Measurements from ENCODE around the gene MAP3K19. TPM values are rescaled to one million over a fixed set of nuclear protein-coding genes. Genes with fewer than 3 reads are reported as not detected.

The MAP3K19 gene
- total and polyA plus RNA-seq, 2 of the 8 experiments (the other 6 are each of a cell fraction or from before 2014, with no cell fraction given) = not detected

DNA sequence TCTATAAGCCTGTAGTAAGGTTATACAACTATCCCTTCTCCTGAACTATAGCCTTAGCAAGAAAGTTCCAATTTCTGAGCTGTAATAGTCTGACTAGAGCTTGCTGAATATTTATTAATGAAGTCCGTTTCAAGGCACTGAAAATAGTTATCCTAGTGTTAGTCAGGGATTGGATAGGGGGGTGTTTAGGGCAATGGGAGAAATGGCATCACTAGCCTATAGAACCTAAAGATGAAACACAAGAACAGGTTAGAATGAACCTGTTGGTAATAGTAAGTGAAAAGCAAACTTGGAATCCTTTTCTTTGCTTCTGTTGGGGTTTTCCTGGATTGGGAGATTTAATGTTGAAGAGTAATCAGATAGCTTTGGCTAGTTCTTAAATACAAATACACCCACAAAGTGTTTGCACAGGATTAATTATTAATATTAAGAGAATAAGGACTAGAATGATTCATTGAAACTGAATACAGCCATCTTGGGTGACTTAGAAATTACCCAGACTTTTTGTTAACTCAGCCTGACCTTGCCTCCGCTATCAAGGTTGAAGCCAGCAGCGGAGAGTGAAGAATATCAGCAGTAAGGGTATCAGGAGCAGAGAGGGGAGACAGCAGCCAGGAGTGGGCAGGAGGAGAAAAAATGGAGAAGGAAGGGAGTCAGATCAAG is 114.3 kb downstream of the MAP3K19 start:
- no peak for TF ChIP-seq PHF8 (conservative IDR thresholded peaks at IDR 0.05; ENCODE audit: low read depth, low read length)
- TF ChIP-seq EGR1 (IDR thresholded peaks at IDR 0.05; ENCODE audit: borderline replicate concordance, low read depth, low read length) = no peak
- TF ChIP-seq RNF2 (IDR thresholded peaks at IDR 0.05; ENCODE audit: borderline replicate concordance, low read depth, low read length, missing control alignments, poor library complexity, severe bottlenecking) = no peak
- TF ChIP-seq, protein P1, sequence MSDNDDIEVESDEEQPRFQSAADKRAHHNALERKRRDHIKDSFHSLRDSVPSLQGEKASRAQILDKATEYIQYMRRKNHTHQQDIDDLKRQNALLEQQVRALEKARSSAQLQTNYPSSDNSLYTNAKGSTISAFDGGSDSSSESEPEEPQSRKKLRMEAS (IDR thresholded peaks at IDR 0.05) = no peak
- no peak for TF ChIP-seq JUN (IDR thresholded peaks at IDR 0.05; ENCODE audit: low read depth, low read length)
- no peak for TF ChIP-seq TAF7 (optimal IDR thresholded peaks at IDR 0.05; ENCODE audit: borderline replicate concordance, low read depth, low read length)
- TF ChIP-seq SIRT6 (IDR thresholded peaks at IDR 0.05; ENCODE audit: low read length) = no peak
- TF ChIP-seq, protein P2, sequence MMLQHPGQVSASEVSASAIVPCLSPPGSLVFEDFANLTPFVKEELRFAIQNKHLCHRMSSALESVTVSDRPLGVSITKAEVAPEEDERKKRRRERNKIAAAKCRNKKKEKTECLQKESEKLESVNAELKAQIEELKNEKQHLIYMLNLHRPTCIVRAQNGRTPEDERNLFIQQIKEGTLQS (IDR thresholded peaks at IDR 0.05; ENCODE audit: insufficient read depth, low read depth, low read length) = no peak
- no peak for TF ChIP-seq RXRA (IDR thresholded peaks at IDR 0.05; ENCODE audit: insufficient read depth, low read depth, low read length)
- no peak for TF ChIP-seq RFX5 (IDR thresholded peaks at IDR 0.05; ENCODE audit: borderline replicate concordance, low read depth, low read length)
- no peak overlapping the region for H3K9ac ChIP-seq (replicated peaks in 1 of 4; ENCODE audit: extremely low read depth in 1 of 4, low read depth in 3 of 4, low read length in 3 of 4)
- H3K36me3 ChIP-seq (ENCODE audit: control insufficient read depth in 2 of 4, insufficient read depth in 4 of 4, low read length in 3 of 4) = peaks cover 3 to 21% (median 9%) of the 10 kb centered on the region in 4 experiments; a peak in 5 of 8 replicates
- ChIA-PET POLR2A (ENCODE audit: partially characterized antibody) (no interaction called here), CTCF (ENCODE audit: partially characterized antibody) (interaction anchor here (0.5 kb wide), 1 partner anchor 667 kb away, joined by 3 read pairs; no protein-coding TSS in a partner anchor)
- H3K4ac ChIP-seq (replicated peaks; ENCODE audit: insufficient read length, low read depth, low read length) = no peak overlapping the region
- H4K91ac ChIP-seq (replicated peaks; ENCODE audit: insufficient read length, low read length) = no peak overlapping the region
- H2BK120ac ChIP-seq (replicated peaks; ENCODE audit: low read depth, low read length) = no peak overlapping the region
- H3K23me2 ChIP-seq (ENCODE audit: low read depth, low read length) = no peaks in the 10 kb centered on the region
- FAIRE-seq (no peak), DNase-seq (ENCODE audit: low read depth in 1 of 2, low spot score in 2 of 2) (no peak)
- H3K79me1 ChIP-seq (ENCODE audit: low read depth, low read length) = 0 out of 2 replicates have a peak, but pooled peaks cover 2% of the 10 kb centered on the region
- H2AFZ ChIP-seq (ENCODE audit: low read length) = no peak overlapping the region
- H4K20me1 ChIP-seq (replicated peaks in 1 of 2; ENCODE audit: control insufficient read depth in 1 of 2, insufficient read depth in 2 of 2, low read length in 2 of 2) = peaks cover 7 to 13% of the 10 kb centered on the region in 2 experiments
- WGBS, 2 experiments (ENCODE audit: extremely low coverage in 1 of 2, insufficient coverage in 1 of 2, insufficient read length in 1 of 2, insufficient replicate concordance in 2 of 2, low coverage in 1 of 2, low lambda C conversion rate in 2 of 2, missing lambda C conversion rate in 1 of 2) = 96% methylated on average over 3 of the region's 3 CpGs; no CpG with 5 or more reads in 1 of the 2 experiments
- no peak overlapping the region for H2BK12ac ChIP-seq (ENCODE audit: low read depth, low read length)
- no peak overlapping the region for H2BK20ac ChIP-seq (ENCODE audit: low read length)
- no peak overlapping the region for H4K8ac ChIP-seq (ENCODE audit: extremely low read depth, insufficient read depth, low read length)
- H3K79me2 ChIP-seq (ENCODE audit: control insufficient read depth in 1 of 2, insufficient read depth in 2 of 2, low read length in 2 of 2) = peaks cover 12 to 91% of the 10 kb centered on the region in 2 experiments
- H2BK15ac ChIP-seq (ENCODE audit: low read length) = no peak overlapping the region
- H3K23ac ChIP-seq (ENCODE audit: insufficient read length) = no peak overlapping the region
- H3K18ac ChIP-seq (ENCODE audit: extremely low read depth, low read length) = no peak overlapping the region
- no peak overlapping the region for H3K4me3 ChIP-seq (ENCODE audit: extremely low read depth in 1 of 4, insufficient read depth in 2 of 4, low read depth in 3 of 4, low read length in 4 of 4)
- H2BK5ac ChIP-seq (ENCODE audit: low read depth, low read length) = no peak overlapping the region
- no peak overlapping the region for H3K14ac ChIP-seq (ENCODE audit: insufficient read length)
- no peaks in the 10 kb centered on the region for H3K4me1 ChIP-seq (replicated peaks in 1 of 4; ENCODE audit: control insufficient read depth in 3 of 4, insufficient read depth in 4 of 4, low read length in 3 of 4)
- no peak overlapping the region for H4K5ac ChIP-seq (ENCODE audit: insufficient read length, low read depth, low read length)
- no peak overlapping the region for H3K4me2 ChIP-seq (ENCODE audit: insufficient read depth in 1 of 2, low read depth in 2 of 2, low read length in 2 of 2)
- no peak overlapping the region for H3K56ac ChIP-seq (replicated peaks; ENCODE audit: insufficient read length, low read depth, low read length)
- no peak overlapping the region for H3K27ac ChIP-seq (ENCODE audit: low read depth, low read length)
- H3K9me3 ChIP-seq (ENCODE audit: insufficient read depth in 2 of 2, low read depth in 1 of 2, low read length in 1 of 2) = no peaks in the 10 kb centered on the region
- no peaks in the 10 kb centered on the region for H3K27me3 ChIP-seq (replicated peaks in 1 of 4; ENCODE audit: control insufficient read depth in 3 of 4, extremely low read depth in 1 of 4, insufficient read depth in 3 of 4, low read length in 3 of 4)
- H2AK5ac ChIP-seq (ENCODE audit: low read depth, low read length) = no peak overlapping the region

Data from H1 (cell line).